GM23338 (cell line): ENCODE measurements around the gene CYSRT1. TPM values are rescaled to one million over a fixed set of nuclear protein-coding genes. Genes with fewer than 3 reads are reported as not detected.
A peak's percentile ranks its signal among the peaks of the same experiment; 100 is the strongest.

Experiments
- ATAC-seq: fragments of 200-7000 bp; cut with Tn5 transposase; 3 replicates; pipeline ENCODE4 v1.9.1; 2020
- DNase-seq: peaks from one replicate; pipeline ENCODE4 v3.0.0-alpha.2; 2015; ENCODE audit warnings: low spot score
- H2AFZ ChIP-seq: fragments of 200-600 bp; sonication (generic); 2 replicates; pipeline ENCODE4 v1.8.0; 2016; ENCODE audit warnings: antibody characterized with exemption, mild to moderate bottlenecking, moderate library complexity
- H3F3A ChIP-seq: fragments of 200-600 bp; sonication (generic); replicated peaks from 2 replicates; pipeline ENCODE4 v1.8.0; 2017; ENCODE audit warnings: antibody characterized with exemption, mixed run types, low read depth
- H3K27ac ChIP-seq: fragments of 200-600 bp; sonication (generic); 2 replicates; pipeline ENCODE4 v1.6.1; 2016; ENCODE audit warnings: low read depth
- H3K27me3 ChIP-seq: fragments of 200-600 bp; sonication (generic); 2 replicates; pipeline ENCODE4 v1.8.0; 2016; ENCODE audit warnings: mild to moderate bottlenecking, mixed run types, moderate library complexity; ENCODE audit not compliant: insufficient read depth
- H3K36me3 ChIP-seq: fragments of 200-600 bp; sonication (generic); 2 replicates; pipeline ENCODE4 v1.8.0; 2016; ENCODE audit warnings: mild to moderate bottlenecking; ENCODE audit not compliant: insufficient read depth
- H3K4me1 ChIP-seq: fragments of 200-600 bp; sonication (generic); 2 replicates; pipeline ENCODE4 v1.8.0; 2016; ENCODE audit warnings: mild to moderate bottlenecking, moderate library complexity; ENCODE audit not compliant: insufficient read depth
- H3K4me2 ChIP-seq: fragments of 200-600 bp; sonication (generic); 2 replicates; pipeline ENCODE4 v1.7.1; 2017; ENCODE audit warnings: mixed run types
- H3K4me3 ChIP-seq: fragments of 200-600 bp; sonication (generic); 2 replicates; pipeline ENCODE4 v1.6.1; 2016; ENCODE audit warnings: mixed run types
- H3K79me2 ChIP-seq: fragments of 200-600 bp; sonication (generic); replicated peaks from 2 replicates; pipeline ENCODE4 v1.8.0; 2017; ENCODE audit warnings: mild to moderate bottlenecking; ENCODE audit not compliant: insufficient read depth
- H3K9me2 ChIP-seq: fragments of 200-600 bp; sonication (generic); 2 replicates; pipeline ENCODE4 v1.8.0; 2017; ENCODE audit not compliant: insufficient read depth
- H4K20me1 ChIP-seq: fragments of 200-600 bp; sonication (generic); replicated peaks from 2 replicates; pipeline ENCODE4 v1.8.0; 2017; ENCODE audit warnings: mild to moderate bottlenecking; ENCODE audit not compliant: insufficient read depth
- H3K27ac Mint-ChIP-seq: 2 replicates; pipeline ENCODE4 v1.8.0; 2020; ENCODE audit warnings: inconsistent platforms, mild to moderate bottlenecking, moderate library complexity, mixed read lengths
- H3K27me3 Mint-ChIP-seq: 3 replicates; pipeline ENCODE4 v1.8.0; 2022; ENCODE audit warnings: low read depth, mild to moderate bottlenecking, moderate library complexity, mixed read lengths, inconsistent platforms; ENCODE audit not compliant: insufficient read depth, poor library complexity
- H3K36me3 Mint-ChIP-seq: 3 replicates; pipeline ENCODE4 v1.8.0; 2021; ENCODE audit warnings: low read depth, mild to moderate bottlenecking, inconsistent platforms, moderate library complexity, mixed read lengths
- H3K4me1 Mint-ChIP-seq: 3 replicates; pipeline ENCODE4 v1.8.0; 2020; ENCODE audit warnings: mild to moderate bottlenecking, inconsistent platforms, mixed read lengths
- H3K4me3 Mint-ChIP-seq: 3 replicates; pipeline ENCODE4 v1.8.0; 2021; ENCODE audit warnings: moderate library complexity, mild to moderate bottlenecking, inconsistent platforms, mixed read lengths
- H3K9me3 Mint-ChIP-seq: 3 replicates; pipeline ENCODE4 v1.8.0; 2020; ENCODE audit warnings: moderate library complexity, mild to moderate bottlenecking, inconsistent platforms, mixed read lengths
- CREB1 ChIP-seq: fragments of 250-450 bp; sonication (Bioruptor Pico); IDR thresholded peaks from 2 replicates; pipeline ENCODE4 v1.5.0; 2020; ENCODE audit warnings: low read depth, mild to moderate bottlenecking, moderate library complexity
- EZH2 ChIP-seq: fragments of 200-600 bp; sonication (generic); IDR thresholded peaks from one replicate; pipeline ENCODE4 v1.8.0; 2017; ENCODE audit warnings: antibody characterized with exemption, mild to moderate bottlenecking, low read depth; ENCODE audit not compliant: unreplicated experiment
- EZH2phosphoT487 ChIP-seq: fragments of 200-600 bp; sonication (generic); IDR thresholded peaks from one replicate; pipeline ENCODE4 v1.8.1; 2018; ENCODE audit warnings: antibody characterized with exemption; ENCODE audit not compliant: unreplicated experiment
- NANOG ChIP-seq: IDR thresholded peaks from 2 replicates; pipeline ENCODE4 v1.6.1; 2016; ENCODE audit warnings: antibody characterized with exemption, borderline replicate concordance
- STAT1 ChIP-seq: IDR thresholded peaks from one replicate; pipeline ENCODE4 v1.6.1; 2016; ENCODE audit warnings: antibody characterized with exemption; ENCODE audit not compliant: unreplicated experiment
- ZNF114 ChIP-seq: fragments of 250-450 bp; sonication (Bioruptor Pico); IDR thresholded peaks from 2 replicates; pipeline ENCODE4 v1.5.0; 2020; ENCODE audit warnings: mild to moderate bottlenecking, moderate library complexity
- polyA plus RNA-seq: library from polyadenylated mRNA; unstranded; fragments of >200 nt; fragmentation: Nextera tagmentation; extraction: Ambion mirVana; gene quantifications from 2 replicates; pipeline ENCODE4 v1.2.1, GENCODE V29; 2016
- total RNA-seq: library from RNA; depleted of rRNA; stranded (reverse); fragments of >200 nt; shearing (Covaris generic); gene quantifications from 2 replicates; pipeline ENCODE4 v1.2.3, GENCODE V29; 2014
- TF ChIP-seq, protein P1 (sequence below): IDR thresholded peaks from 2 replicates; pipeline ENCODE4 v1.6.1; 2016; ENCODE audit warnings: antibody characterized with exemption
- TF ChIP-seq, protein P2 (sequence below): fragments of 250-450 bp; sonication (Bioruptor Pico); IDR thresholded peaks from 2 replicates; pipeline ENCODE4 v1.5.0; 2020; ENCODE audit warnings: mild to moderate bottlenecking, moderate library complexity

Gene CYSRT1
- total and polyA plus RNA-seq, 2 experiments from 2014 or later, result 2.0 to 3.2 TPM

DNA sequence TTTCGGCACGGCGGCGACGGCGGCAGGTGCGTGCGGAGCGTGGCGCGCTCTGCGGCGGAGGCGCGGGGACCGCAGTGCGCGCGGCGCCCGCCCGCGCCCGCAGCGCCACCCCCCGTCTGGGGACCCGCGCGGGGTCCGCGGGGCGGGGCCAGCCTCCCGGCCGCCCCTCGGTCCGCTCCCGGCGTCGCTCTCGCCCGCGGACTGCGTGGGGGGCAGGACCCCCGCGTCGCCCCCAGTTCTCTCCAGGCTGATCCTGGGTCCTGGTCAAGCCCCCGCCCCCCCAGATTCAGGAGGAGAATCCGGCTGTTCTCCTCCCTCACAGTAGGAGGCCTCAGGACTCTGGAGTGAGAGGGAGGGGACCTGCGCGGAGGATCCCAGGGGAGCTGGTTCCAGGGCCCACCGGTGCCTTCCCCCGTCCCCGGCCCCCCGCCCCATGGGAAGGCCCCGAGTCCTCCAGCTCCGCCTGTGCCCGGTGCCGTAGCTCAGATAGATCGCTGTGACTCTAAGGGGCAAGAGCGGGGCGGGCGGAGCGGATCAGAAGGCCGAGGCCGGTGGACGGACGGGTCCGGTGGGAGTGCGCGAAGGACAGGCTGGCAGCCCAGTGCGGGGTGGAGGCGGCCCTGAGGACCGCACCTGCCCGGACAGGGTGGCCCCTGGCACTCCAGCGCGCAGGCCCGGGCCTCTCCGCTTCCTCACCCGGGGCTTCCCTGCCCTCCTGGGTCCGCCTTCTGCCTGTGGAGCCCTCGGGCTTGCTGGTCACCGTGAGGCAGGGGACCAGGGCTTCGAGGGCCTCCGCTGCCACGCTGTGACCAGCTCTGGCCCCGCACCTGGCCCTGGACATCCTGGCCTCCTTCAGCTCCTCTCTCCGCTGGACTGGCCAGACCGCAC is 2.5 kb upstream of the CYSRT1 start, which contains the start of gene RNF208:
Gene RNF208, minus strand, starts transcription at position 51 of the 888 bp plus-strand sequence. CDS start 1,028 bp downstream, outside the sequence.
- no peaks in the 10 kb centered on the region for H3K9me2 ChIP-seq
- no peaks in the 10 kb centered on the region for H3K36me3 Mint-ChIP-seq

More for the DNA sequence above, 2.5 kb upstream of the CYSRT1 start, which contains the start of gene RNF208:
- peak within 1 kb of the TSS; percentile 70 for H3K4me3 Mint-ChIP-seq
- Histone ChIP-seq H2AFZ (no peak within 1 kb of the TSS; the same call in 1 of the 2 replicates), H3K4me3 (peak within 1 kb of the TSS; percentile 94), H3K36me3 (no peaks in the 10 kb centered on the region), H3K79me2 (no peaks in the 10 kb centered on the region), H3F3A (0 out of 2 replicates have a peak, but pooled peaks cover 9% of the 10 kb centered on the region), H3K27me3 (peaks cover 9% of the 10 kb centered on the region; the same call in 1 of the 2 replicates), H3K4me2 (peak within 1 kb of the TSS; percentile 85), H4K20me1 (no peaks in the 10 kb centered on the region), H3K27ac (no peak within 1 kb of the TSS), H3K4me1 (peaks cover 3% of the 10 kb centered on the region; the same call in 1 of the 2 replicates)
- H3K4me1 Mint-ChIP-seq, result peaks cover 2% of the 10 kb centered on the region; the same call in 2 of the 3 replicates
- H3K27me3 Mint-ChIP-seq, result peaks cover under 1% of the 10 kb centered on the region
- H3K9me3 Mint-ChIP-seq, result no peaks in the 10 kb centered on the region
- ATAC-seq, result peak; percentile 6
- H3K27ac Mint-ChIP-seq, result no peak within 1 kb of the TSS
- TF ChIP-seq CREB1 (CRISPR knock-in tag) (no peak), NANOG (no peak), EZH2phosphoT487 (no peak), ZNF114 (no peak), EZH2 (no peak), STAT1 (no peak)
- TF ChIP-seq, protein P1, sequence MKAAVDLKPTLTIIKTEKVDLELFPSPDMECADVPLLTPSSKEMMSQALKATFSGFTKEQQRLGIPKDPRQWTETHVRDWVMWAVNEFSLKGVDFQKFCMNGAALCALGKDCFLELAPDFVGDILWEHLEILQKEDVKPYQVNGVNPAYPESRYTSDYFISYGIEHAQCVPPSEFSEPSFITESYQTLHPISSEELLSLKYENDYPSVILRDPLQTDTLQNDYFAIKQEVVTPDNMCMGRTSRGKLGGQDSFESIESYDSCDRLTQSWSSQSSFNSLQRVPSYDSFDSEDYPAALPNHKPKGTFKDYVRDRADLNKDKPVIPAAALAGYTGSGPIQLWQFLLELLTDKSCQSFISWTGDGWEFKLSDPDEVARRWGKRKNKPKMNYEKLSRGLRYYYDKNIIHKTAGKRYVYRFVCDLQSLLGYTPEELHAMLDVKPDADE, result no peak
- TF ChIP-seq, protein P2, sequence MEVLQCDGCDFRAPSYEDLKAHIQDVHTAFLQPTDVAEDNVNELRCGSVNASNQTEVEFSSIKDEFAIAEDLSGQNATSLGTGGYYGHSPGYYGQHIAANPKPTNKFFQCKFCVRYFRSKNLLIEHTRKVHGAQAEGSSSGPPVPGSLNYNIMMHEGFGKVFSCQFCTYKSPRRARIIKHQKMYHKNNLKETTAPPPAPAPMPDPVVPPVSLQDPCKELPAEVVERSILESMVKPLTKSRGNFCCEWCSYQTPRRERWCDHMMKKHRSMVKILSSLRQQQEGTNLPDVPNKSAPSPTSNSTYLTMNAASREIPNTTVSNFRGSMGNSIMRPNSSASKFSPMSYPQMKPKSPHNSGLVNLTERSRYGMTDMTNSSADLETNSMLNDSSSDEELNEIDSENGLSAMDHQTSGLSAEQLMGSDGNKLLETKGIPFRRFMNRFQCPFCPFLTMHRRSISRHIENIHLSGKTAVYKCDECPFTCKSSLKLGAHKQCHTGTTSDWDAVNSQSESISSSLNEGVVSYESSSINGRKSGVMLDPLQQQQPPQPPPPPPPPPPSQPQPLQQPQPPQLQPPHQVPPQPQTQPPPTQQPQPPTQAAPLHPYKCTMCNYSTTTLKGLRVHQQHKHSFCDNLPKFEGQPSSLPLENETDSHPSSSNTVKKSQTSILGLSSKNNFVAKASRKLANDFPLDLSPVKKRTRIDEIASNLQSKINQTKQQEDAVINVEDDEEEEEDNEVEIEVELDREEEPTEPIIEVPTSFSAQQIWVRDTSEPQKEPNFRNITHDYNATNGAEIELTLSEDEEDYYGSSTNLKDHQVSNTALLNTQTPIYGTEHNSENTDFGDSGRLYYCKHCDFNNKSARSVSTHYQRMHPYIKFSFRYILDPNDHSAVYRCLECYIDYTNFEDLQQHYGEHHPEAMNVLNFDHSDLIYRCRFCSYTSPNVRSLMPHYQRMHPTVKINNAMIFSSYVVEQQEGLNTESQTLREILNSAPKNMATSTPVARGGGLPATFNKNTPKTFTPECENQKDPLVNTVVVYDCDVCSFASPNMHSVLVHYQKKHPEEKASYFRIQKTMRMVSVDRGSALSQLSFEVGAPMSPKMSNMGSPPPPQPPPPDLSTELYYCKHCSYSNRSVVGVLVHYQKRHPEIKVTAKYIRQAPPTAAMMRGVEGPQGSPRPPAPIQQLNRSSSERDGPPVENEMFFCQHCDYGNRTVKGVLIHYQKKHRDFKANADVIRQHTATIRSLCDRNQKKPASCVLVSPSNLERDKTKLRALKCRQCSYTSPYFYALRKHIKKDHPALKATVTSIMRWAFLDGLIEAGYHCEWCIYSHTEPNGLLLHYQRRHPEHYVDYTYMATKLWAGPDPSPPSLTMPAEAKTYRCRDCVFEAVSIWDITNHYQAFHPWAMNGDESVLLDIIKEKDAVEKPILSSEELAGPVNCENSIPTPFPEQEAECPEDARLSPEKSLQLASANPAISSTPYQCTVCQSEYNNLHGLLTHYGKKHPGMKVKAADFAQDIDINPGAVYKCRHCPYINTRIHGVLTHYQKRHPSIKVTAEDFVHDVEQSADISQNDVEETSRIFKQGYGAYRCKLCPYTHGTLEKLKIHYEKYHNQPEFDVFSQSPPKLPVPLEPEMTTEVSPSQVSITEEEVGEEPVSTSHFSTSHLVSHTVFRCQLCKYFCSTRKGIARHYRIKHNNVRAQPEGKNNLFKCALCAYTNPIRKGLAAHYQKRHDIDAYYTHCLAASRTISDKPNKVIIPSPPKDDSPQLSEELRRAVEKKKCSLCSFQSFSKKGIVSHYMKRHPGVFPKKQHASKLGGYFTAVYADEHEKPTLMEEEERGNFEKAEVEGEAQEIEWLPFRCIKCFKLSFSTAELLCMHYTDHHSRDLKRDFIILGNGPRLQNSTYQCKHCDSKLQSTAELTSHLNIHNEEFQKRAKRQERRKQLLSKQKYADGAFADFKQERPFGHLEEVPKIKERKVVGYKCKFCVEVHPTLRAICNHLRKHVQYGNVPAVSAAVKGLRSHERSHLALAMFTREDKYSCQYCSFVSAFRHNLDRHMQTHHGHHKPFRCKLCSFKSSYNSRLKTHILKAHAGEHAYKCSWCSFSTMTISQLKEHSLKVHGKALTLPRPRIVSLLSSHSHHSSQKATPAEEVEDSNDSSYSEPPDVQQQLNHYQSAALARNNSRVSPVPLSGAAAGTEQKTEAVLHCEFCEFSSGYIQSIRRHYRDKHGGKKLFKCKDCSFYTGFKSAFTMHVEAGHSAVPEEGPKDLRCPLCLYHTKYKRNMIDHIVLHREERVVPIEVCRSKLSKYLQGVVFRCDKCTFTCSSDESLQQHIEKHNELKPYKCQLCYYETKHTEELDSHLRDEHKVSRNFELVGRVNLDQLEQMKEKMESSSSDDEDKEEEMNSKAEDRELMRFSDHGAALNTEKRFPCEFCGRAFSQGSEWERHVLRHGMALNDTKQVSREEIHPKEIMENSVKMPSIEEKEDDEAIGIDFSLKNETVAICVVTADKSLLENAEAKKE (CRISPR knock-in tag), result no peak
- peak; percentile 50 for DNase-seq
